HG03432 (cell line): ENCODE results near the gene TENT5C.

Experiments used
- ATAC-seq: cut with Tn5 transposase; IDR thresholded peaks from one replicate; pipeline ENCODE4 v1.9.1; 2021; ENCODE audit warnings: mild to moderate bottlenecking, moderate library complexity; ENCODE audit not compliant: unreplicated experiment

The TENT5C gene

DNA sequence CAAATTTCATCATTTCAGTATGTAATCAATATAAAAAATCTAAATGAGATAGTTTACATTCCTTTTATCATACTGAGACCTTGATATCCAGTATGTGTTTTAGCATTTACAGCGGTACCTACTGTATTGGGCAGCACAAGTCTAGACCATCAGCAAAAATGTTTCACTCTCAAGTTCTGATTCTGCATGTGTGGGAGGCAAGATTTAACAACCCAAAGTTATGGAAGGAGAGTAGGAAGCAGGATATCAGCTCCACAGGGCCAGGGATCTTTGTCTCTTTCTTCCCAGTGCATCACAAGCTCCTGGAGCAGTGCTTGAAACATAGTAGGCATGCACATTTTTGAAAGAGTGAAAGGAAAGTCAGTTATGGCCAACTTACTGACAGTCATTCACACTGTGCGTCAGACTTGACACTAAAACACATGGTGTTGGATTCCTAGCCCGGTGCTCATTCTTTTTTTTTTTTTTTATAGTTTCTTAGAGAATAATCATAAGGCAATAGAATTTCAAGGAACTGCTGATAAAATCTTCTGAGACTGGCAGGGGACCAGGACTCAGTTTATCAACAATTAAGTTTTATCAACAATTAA is 6.1 kb downstream of the TENT5C start:
- ATAC-seq = no peak

DNA sequence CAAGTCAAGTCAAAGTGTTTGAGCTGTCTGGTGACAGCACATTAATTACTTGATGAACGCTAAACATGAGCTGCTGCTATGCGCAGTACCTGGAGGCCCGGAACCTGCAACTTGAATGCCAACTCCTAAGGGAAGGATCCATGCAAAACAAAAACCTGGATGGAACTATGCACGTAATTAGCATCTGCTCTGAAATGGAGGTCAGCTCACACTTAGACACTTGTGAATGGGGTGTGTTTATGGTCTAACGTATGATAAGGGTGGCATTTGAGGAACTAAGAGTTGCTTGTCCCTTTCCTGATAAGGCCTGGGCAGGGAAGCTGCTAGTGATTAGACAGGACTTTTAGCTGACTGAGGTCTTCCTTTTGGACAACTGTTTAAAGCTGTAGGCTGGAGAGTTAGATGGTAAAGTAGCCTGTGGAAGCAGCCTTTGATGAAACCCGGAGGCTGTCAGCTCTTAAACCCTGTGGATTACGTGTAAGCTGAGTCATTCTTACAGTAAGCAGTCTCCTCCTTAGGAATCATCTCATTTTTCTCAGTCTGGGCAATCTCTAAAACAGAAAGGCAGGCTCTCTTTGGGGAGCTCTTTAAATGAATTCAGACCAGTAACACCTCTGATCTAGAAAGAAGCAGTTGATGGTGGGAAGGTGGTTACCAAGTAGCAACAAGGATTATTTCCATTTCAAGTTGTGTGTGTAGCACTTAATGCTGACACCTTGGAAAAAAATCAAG is 6.8 kb downstream of the TENT5C start:
- no peak for ATAC-seq

DNA sequence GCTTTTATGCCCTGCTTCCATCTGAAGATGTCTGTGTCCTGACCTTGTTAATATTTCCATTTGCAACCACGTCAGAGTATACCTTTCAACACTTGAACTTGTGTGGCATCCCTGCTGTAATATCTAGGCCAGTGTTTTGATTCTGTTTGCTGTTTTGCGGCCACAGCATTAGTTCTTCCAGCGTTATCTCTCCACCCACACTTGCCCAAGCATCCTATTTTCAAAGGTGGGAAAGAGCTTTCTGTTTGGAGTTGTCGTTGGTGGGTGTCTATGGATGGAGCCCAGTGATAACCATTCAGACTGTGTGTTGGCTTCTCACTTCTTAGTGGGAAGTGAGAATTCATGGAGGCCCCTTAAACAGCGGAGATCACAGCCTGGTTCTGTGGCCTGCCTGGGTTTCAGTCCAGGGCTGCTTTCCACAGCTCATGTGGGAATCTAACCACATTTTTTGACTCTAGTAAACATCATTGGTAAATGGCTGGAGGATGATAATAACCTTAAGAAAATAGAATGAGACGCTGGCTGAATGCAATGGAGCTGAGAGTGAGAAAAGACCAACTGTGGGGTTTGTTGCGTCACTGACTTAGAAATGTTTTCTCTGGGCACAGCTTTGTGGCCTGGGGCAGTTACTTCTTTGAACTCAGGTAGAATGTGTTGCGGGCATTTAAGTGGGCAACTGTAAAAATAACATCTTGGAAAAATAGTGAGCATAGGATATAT is 7.6 kb downstream of the TENT5C start:
- no peak for ATAC-seq

GRCh38 chr1:117613969-117614729 is 8.3 kb downstream of the TENT5C start:
- ATAC-seq = no peak

GRCh38 chr1:117615474-117615873 is 9.6 kb downstream of the TENT5C start:
- ATAC-seq = no peak

DNA sequence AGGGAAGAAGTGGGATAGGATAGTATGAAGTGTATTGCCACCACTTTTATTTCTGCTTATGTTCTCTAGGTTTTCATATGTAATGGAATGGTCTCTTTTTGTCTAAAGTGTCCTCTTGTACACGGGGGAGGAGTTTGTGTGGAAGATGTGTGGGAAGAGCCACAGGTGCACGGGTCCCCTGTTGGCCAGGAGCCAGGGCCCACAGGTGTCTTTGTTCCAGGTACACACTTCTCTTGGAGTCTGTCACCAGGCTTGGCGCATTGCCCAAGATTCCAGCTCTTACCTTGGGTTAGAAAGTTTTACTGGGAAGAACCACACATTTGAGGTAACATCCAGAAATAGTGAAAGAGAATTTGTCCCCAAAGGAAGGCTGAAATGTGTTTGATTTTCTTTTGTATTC is 10.5 kb downstream of the TENT5C start:
- ATAC-seq = no peak

- ATAC-seq = no peak
These were observed 11.1 kb downstream of the TENT5C start for GRCh38 chr1:117616967-117617366.

DNA sequence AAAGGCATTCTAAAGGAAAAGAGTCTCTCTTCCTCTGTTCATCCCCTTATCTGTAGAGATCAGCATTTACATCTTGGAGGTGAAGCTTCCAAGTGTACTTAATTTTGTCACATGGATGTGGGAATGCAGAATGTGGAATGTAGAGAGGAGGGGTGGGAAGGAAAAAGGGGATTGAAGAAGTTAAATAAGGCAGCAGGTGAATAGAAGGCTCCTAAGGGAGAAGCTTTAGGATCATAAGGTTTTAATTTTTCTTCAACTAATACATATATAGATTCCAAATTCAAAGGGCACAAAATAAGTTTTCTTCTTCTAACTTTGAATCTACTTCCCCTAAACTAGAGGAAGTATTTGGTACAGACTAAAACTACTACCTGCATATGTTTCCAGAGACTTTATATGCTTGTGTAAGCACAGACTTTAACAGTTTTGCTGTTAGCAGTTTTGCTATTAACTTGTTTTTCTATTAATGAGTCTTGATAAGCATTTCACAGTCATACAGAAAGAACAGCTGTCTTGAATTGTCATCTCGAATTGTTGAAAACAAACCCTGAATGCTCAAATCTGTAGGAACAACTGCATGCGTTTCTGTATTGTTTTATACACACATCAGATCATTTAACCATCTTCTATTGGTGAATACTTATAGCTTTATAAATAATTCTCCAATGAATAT is 12.7 kb downstream of the TENT5C start:
- no peak for ATAC-seq

DNA sequence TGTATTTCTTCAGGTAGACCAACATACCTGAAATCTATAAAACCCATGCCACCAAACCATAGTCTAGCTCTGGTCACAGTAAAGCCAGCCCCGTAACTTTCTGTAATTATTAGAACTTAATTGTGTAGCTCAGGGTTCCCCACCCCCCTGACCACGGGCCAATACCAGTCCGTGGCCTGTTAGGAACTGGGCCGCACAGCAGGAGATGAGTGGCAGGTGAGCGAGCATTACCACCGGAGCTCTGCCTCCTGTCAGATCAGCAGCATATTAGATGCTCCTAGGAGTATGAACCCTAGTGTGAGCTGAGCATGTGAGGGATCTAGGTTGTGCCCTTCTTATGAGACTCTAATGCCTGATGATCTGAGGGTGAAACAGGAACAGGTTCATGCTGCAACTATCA is 14.6 kb downstream of the TENT5C start:
- no peak for ATAC-seq

DNA sequence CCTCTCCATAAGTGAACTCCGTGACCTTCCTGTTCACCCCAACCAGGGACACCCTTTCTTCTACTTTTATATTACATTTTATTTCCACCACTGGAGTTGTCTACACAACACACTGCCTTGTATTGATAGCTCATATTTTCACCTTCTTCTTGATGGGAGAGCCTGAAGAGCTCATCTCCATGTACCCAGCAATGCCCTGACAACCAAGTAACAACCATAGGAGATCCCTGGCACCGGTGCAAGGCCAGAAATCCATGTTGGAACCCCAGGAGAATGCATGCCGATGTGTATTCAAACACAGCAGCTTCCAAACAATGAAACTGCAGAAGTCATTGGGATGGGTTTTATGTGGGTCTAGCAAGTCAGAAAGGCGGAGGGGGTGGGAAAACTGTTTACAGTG is 15.5 kb downstream of the TENT5C start:
- no peak for ATAC-seq

DNA sequence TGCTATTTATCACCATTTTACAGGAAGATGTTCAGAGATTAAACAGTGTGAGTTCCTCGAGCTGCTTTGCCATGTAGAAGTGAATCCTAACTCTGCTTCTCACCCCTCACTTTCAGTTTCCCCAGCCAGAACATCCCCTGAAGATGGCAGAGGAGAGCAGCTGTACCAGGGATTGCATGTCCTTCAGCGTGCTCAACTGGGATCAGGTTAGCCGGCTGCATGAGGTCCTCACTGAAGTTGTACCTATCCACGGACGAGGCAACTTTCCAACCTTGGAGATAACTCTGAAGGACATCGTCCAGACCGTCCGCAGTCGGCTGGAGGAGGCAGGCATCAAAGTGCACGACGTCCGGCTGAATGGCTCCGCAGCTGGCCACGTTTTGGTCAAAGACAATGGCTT is 16.9 kb downstream of the TENT5C start:
- ATAC-seq = no peak

DNA sequence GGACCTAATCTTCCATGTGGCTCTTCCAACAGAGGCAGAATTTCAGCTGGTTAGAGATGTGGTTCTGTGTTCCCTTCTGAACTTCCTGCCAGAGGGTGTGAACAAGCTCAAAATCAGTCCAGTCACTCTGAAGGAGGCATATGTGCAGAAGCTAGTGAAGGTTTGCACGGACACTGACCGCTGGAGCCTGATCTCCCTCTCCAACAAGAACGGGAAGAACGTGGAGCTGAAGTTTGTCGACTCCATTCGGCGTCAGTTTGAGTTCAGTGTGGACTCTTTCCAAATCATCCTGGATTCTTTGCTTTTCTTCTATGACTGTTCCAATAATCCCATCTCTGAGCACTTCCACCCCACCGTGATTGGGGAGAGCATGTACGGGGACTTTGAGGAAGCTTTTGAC is 17.3 kb downstream of the TENT5C start:
- no peak for ATAC-seq

DNA sequence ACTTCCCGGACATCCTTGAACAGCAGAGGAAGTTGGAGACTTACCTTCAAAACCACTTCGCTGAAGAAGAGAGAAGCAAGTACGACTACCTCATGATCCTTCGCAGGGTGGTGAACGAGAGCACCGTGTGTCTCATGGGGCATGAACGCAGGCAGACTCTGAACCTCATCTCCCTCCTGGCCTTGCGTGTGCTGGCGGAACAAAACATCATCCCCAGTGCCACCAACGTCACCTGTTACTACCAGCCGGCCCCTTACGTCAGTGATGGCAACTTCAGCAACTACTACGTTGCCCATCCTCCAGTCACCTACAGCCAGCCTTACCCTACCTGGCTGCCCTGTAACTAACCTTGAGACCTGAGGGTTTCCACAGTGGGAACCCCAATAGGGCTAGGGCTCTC is 17.9 kb downstream of the TENT5C start:
- no peak for ATAC-seq

GRCh38 chr1:117627546-117628130 is 21.8 kb downstream of the TENT5C start:
- no peak for ATAC-seq

GRCh38 chr1:117628343-117628742 is 22.5 kb downstream of the TENT5C start:
- ATAC-seq = no peak

- ATAC-seq = no peak
These were observed 24.0 kb downstream of the TENT5C start for GRCh38 chr1:117629625-117630422.

GRCh38 chr1:117630423-117630998 is 24.7 kb downstream of the TENT5C start:
- ATAC-seq = no peak

DNA sequence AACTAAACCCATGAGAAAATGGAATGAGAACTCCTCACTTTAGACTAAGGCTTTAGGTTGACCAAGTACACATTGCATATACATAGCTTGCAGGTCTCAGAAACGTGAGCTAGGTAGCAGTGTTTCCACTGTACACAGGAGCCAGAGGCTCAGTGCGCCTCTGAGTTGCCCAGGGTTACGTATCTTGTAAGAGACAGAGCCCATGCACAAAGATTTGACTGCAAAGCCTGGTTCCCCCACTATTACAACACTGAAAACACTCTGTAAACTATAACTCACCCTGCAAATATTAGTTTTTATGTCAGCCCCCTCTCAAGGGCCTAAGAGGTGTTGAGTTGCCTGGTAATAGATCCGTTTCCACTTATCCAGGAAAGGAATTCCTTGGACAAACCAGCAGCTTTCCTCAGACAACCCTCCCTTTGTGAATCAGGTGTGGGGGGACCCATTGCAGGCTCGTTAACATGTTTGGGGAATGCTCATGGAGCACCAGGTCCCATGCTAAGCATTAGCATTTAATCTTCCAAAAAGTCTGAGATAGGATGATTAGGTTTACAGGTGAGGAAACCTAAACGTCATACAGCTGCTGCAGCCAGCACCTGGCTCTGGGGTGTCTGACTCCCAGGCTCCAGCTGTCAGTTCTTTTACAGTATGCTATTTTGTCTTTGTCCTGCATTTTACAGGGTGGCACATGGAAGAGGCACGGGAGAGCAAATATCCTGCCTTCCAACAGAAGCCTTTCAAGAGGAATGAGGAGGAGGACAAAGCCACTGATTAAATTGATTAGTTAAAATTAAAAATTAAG is 25.7 kb downstream of the TENT5C start:
- no peak for ATAC-seq
